Kidney (tissue), 14 donors: ENCODE results near the gene PRPS1. TPM values are rescaled to one million over a fixed set of nuclear protein-coding genes. Genes with fewer than 3 reads are reported as not detected.

Experiments
- DNase-seq, 5 donors: peaks; one replicate each; pipeline ENCODE4 v3.0.0-alpha.2; 2013 to 2020
- FAIRE-seq: peaks from 2 replicates; lab custom pipeline; 2012; peaks lifted over from hg19 to GRCh38; lab: Jason Lieb, UNC
- H3K27ac ChIP-seq, 2 donors: one replicate each; pipeline ENCODE4 v1.7.0; 2013; ENCODE audit warnings: low read depth in 2 of 2, low read length in 2 of 2, inconsistent platforms in 1 of 2
- H3K27me3 ChIP-seq: one replicate; pipeline ENCODE4 v1.7.1; 2013; ENCODE audit warnings: low read length, inconsistent platforms; ENCODE audit not compliant: control insufficient read depth, insufficient read depth
- H3K36me3 ChIP-seq, 3 donors: one replicate each; pipeline versions ENCODE4 v1.7.0 to v1.7.1; 2013; ENCODE audit warnings: low read length in 3 of 3, control low read depth in 1 of 3, inconsistent platforms in 1 of 3; ENCODE audit not compliant: insufficient read depth in 3 of 3, control insufficient read depth in 2 of 3
- H3K4me1 ChIP-seq, 3 donors: one replicate each; pipeline versions ENCODE4 v1.7.0 to v1.7.1; 2013; ENCODE audit warnings: low read length in 3 of 3, inconsistent platforms in 1 of 3, low read depth in 1 of 3; ENCODE audit not compliant: control insufficient read depth in 2 of 3, insufficient read depth in 2 of 3
- H3K4me3 ChIP-seq, 3 donors: one replicate each; pipeline versions ENCODE4 v1.7.0 to v1.8.1; 2013; ENCODE audit warnings: low read length in 3 of 3, control low read depth in 1 of 3, inconsistent platforms in 1 of 3
- H3K9ac ChIP-seq, 3 donors: one replicate each; pipeline versions ENCODE4 v1.7.0 to v1.7.1; 2013; ENCODE audit warnings: low read length in 3 of 3, control low read depth in 1 of 3, inconsistent platforms in 1 of 3
- H3K9me3 ChIP-seq, 3 donors: one replicate each; pipeline versions ENCODE4 v1.7.0 to v1.7.1; 2013; ENCODE audit warnings: low read length in 3 of 3, control low read depth in 1 of 3, inconsistent platforms in 1 of 3; ENCODE audit not compliant: control insufficient read depth in 2 of 3, insufficient read depth in 1 of 3
- CTCF ChIP-seq: IDR thresholded peaks from 3 replicates; pipeline ENCODE4 v1.5.1; 2012; ENCODE audit warnings: mild to moderate bottlenecking, moderate library complexity, borderline replicate concordance; ENCODE audit not compliant: insufficient read depth; ENCODE audit errors: extremely low read depth
- intact Hi-C: fragments of 100-400 bp; cut with DNase I; formaldehyde crosslinking; loops from one replicate; pipeline ENCODE4 v1.11.1; 2022
- polyA plus RNA-seq: library from polyadenylated mRNA; stranded (reverse); fragments of 350-450 nt; fragmentation: Illumina TruSeq; extraction: RNeasy Lipid Tissue Mini Kit (QIAGEN cat#74804); gene quantifications from one replicate; pipeline ENCODE4 v1.2.3, GENCODE V29; 2014; ENCODE audit warnings: low read depth, low replicate concordance; ENCODE audit not compliant: insufficient read depth
- total RNA-seq: library from RNA; stranded (reverse); fragmentation: NEBNext Ultra II Directional; extraction: Animal tissue kit (Norgen Biotek cat#: 25700); gene quantifications from one replicate; pipeline ENCODE4 v1.2.1, GENCODE V29; 2021
- donor health status: control.
- donor health status: control.
- donor health status: control.
- donor health status: control.
- donor health status: control.
- donor health status: DM: yes; HTN: yes; CAD: no.
- donor health status: Normal renal cell carcinoma (clear cell type).

PRPS1 gene
- total and polyA plus RNA-seq, 2 donors from 2014 or later, result 29.3 to 32.8 TPM

- Histone ChIP-seq H3K36me3 (peaks cover 0 to 5% (median 3%) of the 10 kb centered on the region in 3 donors), H3K27me3 (no peaks in the 10 kb centered on the region), H3K27ac (no peak overlapping the region), H3K4me3 (no peak overlapping the region), H3K9ac (no peak overlapping the region), H3K4me1 (no peaks in the 10 kb centered on the region), H3K9me3 (no peaks in the 10 kb centered on the region)
- FAIRE-seq (no peak), DNase-seq (no peak)
- intact Hi-C loops, result no loop called here
- TF ChIP-seq CTCF, result no peak
These were observed 20.0 kb downstream of the PRPS1 start for GRCh38 chrX:107648332-107648731.

DNA sequence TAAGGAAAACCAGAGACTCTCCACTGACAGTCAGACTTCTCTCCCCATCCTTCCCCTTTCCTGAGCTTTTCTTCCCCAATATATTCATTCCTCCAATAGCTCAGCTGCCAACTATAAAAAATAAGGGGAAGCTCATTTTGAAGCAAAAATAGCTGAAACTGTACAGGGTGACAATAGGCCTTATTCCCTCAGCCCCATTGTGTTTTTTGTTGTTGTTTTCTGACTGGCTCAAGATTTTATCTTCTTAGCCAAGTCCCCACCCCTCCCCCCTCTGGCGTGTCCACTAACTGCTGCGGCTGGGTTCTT is 26.2 kb downstream of the PRPS1 start:
- Histone ChIP-seq H3K36me3 (peaks cover 0 to 3% (median 0%) of the 10 kb centered on the region in 3 donors), H3K9me3 (no peaks in the 10 kb centered on the region), H3K4me1 (no peaks in the 10 kb centered on the region), H3K4me3 (no peak overlapping the region), H3K27ac (no peak overlapping the region), H3K27me3 (peaks cover 3% of the 10 kb centered on the region), H3K9ac (no peak overlapping the region)
- intact Hi-C loops, result no loop called here
- TF ChIP-seq CTCF, result no peak
- no peak for DNase-seq
- FAIRE-seq, result no peak

DNA sequence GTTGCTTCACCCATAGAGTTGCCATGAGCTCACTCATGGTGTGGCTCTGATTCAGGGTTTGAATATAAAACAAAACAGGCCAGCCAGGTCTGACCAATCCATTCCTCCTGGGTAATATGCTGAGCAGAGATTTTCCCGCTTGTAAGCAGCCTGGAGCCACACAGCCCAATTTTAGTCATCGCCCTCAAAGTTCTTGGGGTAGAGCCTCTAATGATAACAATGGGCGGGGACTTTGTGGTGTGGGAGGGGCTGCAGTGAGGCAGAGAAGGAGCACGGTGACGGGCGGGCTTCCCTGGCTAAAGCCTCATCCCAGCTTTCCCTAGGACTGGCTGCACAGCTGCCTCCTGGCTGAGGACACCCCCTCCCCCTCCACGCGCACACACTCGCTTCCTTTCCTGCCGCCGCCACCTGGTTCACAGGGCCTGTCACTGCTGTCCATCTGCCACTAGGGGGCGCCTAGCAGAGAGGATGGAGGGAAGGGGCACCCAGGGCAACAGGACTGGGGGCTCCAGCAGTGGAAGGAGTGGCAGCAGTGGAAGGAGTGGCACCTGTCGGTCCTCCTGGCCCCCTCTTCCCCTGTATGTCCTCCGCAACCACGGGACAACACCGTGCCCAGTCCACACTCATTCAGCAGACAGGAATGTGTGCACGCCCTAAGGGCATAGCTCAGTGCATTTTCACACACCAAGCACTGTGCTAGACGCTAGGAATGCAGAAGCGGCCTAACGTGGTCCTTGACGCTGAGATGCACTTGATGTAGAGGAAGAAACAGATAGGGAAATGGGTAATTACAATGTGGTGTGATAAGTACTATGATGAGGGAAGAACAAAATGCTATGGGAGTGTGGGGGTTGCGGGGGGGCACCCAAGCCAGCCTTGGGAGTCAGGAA is 26.8 kb downstream of the PRPS1 start:
- no peak overlapping the region for H3K9ac ChIP-seq
- intact Hi-C loops, result loop anchor here (5.0 kb wide), 1 partner anchor 237 kb away; no protein-coding TSS in a partner anchor

More for the DNA sequence above, 26.8 kb downstream of the PRPS1 start:
- Histone ChIP-seq H3K9me3 (no peaks in the 10 kb centered on the region), H3K36me3 (no peaks in the 10 kb centered on the region), H3K27ac (peak overlapping the region in 1 of 2 donors; percentile 45), H3K4me1 (no peaks in the 10 kb centered on the region), H3K27me3 (peaks cover 3% of the 10 kb centered on the region), H3K4me3 (peak overlapping the region in 1 of 3 donors; percentile 25)
- DNase-seq (peak; percentile 74 to 87 (median 84)), FAIRE-seq (no peak)
- TF ChIP-seq CTCF, result peak; percentile 53
